Mesothelial cell of epicardium (in vitro differentiated cells): Measurements from ENCODE around the gene VTA1. TPM values are rescaled to one million over a fixed set of nuclear protein-coding genes. Genes with fewer than 3 reads are reported as not detected.
"Not testable (repeated sequence)": the region's sequence is repeated elsewhere in the genome, so short reads cannot be mapped to it uniquely, and the experiment has no call there.

Experiments used
- DNase-seq, 2 experiments: peaks; one replicate each; pipeline ENCODE4 v3.0.0; 2021; ENCODE audit warnings: low spot score in 2 of 2; ENCODE audit not compliant: unreplicated experiment in 2 of 2
- H3K27ac Mint-ChIP-seq: 2 replicates; pipeline ENCODE4 v1.8.0; 2021; ENCODE audit warnings: mixed read lengths
- H3K27me3 Mint-ChIP-seq: 2 replicates; pipeline ENCODE4 v1.8.0; 2021; ENCODE audit warnings: low read depth, mixed read lengths
- H3K36me3 Mint-ChIP-seq: 2 replicates; pipeline ENCODE4 v1.8.0; 2021; ENCODE audit warnings: mixed read lengths
- H3K4me1 Mint-ChIP-seq: 2 replicates; pipeline ENCODE4 v1.8.0; 2021; ENCODE audit warnings: mixed read lengths
- H3K4me3 Mint-ChIP-seq: 2 replicates; pipeline ENCODE4 v1.8.0; 2021; ENCODE audit warnings: mild to moderate bottlenecking, moderate library complexity, mixed read lengths
- H3K9me3 Mint-ChIP-seq: 2 replicates; pipeline ENCODE4 v1.8.0; 2021; ENCODE audit warnings: mixed read lengths
- CTCF ChIP-seq: fragments of 200-600 bp; sonication (generic); IDR thresholded peaks from one replicate; pipeline ENCODE4 v1.5.0; 2021; ENCODE audit warnings: antibody characterized with exemption; ENCODE audit not compliant: unreplicated experiment
- total RNA-seq: library from RNA; stranded (reverse); gene quantifications from 3 replicates; pipeline ENCODE4 v1.2.1, GENCODE V29; 2021

The VTA1 gene
- total RNA-seq, 1 donor from 2014 or later, result 42.6 TPM

- Mint-ChIP-seq H3K4me1 (no peaks in the 10 kb centered on the region), H3K36me3 (no peaks in the 10 kb centered on the region), H3K4me3 (no peak overlapping the region), H3K9me3 (no peaks in the 10 kb centered on the region), H3K27ac (no peak overlapping the region), H3K27me3 (peaks cover 2% of the 10 kb centered on the region)
- DNase-seq, result no peak
- TF ChIP-seq CTCF, result no peak
These were observed 28.1 kb upstream of the VTA1 start for GRCh38 chr6:142118925-142119324.

- Mint-ChIP-seq H3K4me3 (no peak overlapping the region), H3K36me3 (no peaks in the 10 kb centered on the region), H3K9me3 (no peaks in the 10 kb centered on the region), H3K4me1 (peaks cover 4% of the 10 kb centered on the region), H3K27ac (no peak overlapping the region), H3K27me3 (no peaks in the 10 kb centered on the region)
- no peak for DNase-seq
- no peak for TF ChIP-seq CTCF
These were observed 25.7 kb upstream of the VTA1 start for GRCh38 chr6:142121342-142121741.

- H3K27ac Mint-ChIP-seq, result no peak overlapping the region
These were observed 16.2 kb upstream of the VTA1 start for GRCh38 chr6:142130814-142131213.

GRCh38 chr6:142132625-142133024, 14.4 kb upstream of the VTA1 start, which contains the start of gene GJE1:
TSS of gene GJE1 (plus strand) at chr6:142132925. CDS start at chr6:142133159, 234 bp downstream.
- H3K4me1 Mint-ChIP-seq, result no peaks in the 10 kb centered on the region
- no peak within 1 kb of the TSS for H3K27ac Mint-ChIP-seq
- peaks cover 5% of the 10 kb centered on the region for H3K9me3 Mint-ChIP-seq
- H3K4me3 Mint-ChIP-seq, result no peak within 1 kb of the TSS
- no peaks in the 10 kb centered on the region for H3K27me3 Mint-ChIP-seq
- TF ChIP-seq CTCF, result no peak
- no peak for DNase-seq
- no peaks in the 10 kb centered on the region for H3K36me3 Mint-ChIP-seq

More at GRCh38 chr6:142130814-142131213, 16.2 kb upstream of the VTA1 start:
- DNase-seq, result no peak
- H3K4me3 Mint-ChIP-seq, result no peak overlapping the region
- H3K27me3 Mint-ChIP-seq, result no peaks in the 10 kb centered on the region
- no peaks in the 10 kb centered on the region for H3K36me3 Mint-ChIP-seq
- H3K4me1 Mint-ChIP-seq, result no peaks in the 10 kb centered on the region
- no peak for TF ChIP-seq CTCF
- H3K9me3 Mint-ChIP-seq, result peaks cover 5% of the 10 kb centered on the region

GRCh38 chr6:142138876-142139275, 8.2 kb upstream of the VTA1 start:
- H3K4me1 Mint-ChIP-seq, result no peaks in the 10 kb centered on the region

GRCh38 chr6:142141531-142141930, 5.5 kb upstream of the VTA1 start:
- not testable (repeated sequence) for H3K36me3 Mint-ChIP-seq, H3K27ac Mint-ChIP-seq, H3K4me1 Mint-ChIP-seq, H3K9me3 Mint-ChIP-seq, H3K4me3 Mint-ChIP-seq, DNase-seq, H3K27me3 Mint-ChIP-seq

More at GRCh38 chr6:142138876-142139275, 8.2 kb upstream of the VTA1 start:
- no peak for TF ChIP-seq CTCF
- H3K27me3 Mint-ChIP-seq, result no peaks in the 10 kb centered on the region
- no peaks in the 10 kb centered on the region for H3K9me3 Mint-ChIP-seq
- no peak overlapping the region for H3K27ac Mint-ChIP-seq
- DNase-seq, result no peak
- H3K4me3 Mint-ChIP-seq, result no peak overlapping the region
- no peaks in the 10 kb centered on the region for H3K36me3 Mint-ChIP-seq
